HG02970 (cell line): ENCODE data around the gene NAB1.
"Not testable (repeated sequence)": the region's sequence is repeated elsewhere in the genome, so short reads cannot be mapped to it uniquely, and the experiment has no call there.

ENCODE experiments used
- ATAC-seq: cut with Tn5 transposase; IDR thresholded peaks from one replicate; pipeline ENCODE4 v1.9.1; 2021; ENCODE audit warnings: mild to moderate bottlenecking, moderate library complexity, moderate number of reproducible peaks; ENCODE audit not compliant: unreplicated experiment, low FRiP score

NAB1 gene, protein sequence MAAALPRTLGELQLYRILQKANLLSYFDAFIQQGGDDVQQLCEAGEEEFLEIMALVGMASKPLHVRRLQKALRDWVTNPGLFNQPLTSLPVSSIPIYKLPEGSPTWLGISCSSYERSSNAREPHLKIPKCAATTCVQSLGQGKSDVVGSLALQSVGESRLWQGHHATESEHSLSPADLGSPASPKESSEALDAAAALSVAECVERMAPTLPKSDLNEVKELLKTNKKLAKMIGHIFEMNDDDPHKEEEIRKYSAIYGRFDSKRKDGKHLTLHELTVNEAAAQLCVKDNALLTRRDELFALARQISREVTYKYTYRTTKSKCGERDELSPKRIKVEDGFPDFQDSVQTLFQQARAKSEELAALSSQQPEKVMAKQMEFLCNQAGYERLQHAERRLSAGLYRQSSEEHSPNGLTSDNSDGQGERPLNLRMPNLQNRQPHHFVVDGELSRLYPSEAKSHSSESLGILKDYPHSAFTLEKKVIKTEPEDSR

DNA sequence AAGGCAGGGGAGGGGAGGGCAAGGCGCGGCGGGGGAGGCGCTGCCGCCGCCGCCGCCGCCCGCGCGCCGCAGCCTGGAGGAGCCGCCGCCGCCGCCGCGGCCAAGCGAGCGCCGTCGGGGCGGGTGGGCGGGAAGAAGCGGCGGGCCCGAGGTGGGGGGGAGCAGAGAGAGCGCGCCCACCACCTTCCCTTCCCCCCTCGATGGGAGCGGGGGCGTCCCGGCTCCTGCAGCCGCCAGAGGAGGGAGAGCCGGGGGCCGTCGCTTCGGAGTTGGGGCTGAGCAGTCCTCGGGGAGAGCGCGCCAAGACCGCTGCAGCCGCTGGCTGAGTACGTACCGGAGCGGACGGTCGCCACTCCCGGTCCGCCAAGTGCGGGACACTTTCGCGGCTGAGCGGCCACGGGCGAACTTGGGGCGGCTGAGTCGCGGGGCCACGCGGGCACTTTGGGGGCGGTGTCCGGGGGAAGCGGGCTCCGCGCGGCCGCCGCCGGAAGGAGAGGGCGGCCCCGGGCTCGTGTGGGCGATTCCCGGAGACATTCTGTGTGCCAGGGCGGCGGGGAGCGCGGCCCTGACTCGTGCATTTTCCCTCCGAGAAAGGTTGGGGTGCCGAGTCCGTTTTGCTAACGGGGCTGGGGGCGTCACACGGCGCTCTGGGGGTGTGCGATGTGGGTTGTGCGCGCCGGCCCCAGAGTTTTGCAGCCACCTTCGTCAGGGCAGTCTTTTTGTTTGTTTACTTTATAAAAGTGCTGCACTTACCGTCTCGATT lies at the start of gene NAB1:
TSS of gene NAB1 (plus strand) at position 49 of the 763 bp plus-strand sequence. CDS start 10,094 bp downstream, outside the sequence.
- peak; percentile 41 for ATAC-seq

DNA sequence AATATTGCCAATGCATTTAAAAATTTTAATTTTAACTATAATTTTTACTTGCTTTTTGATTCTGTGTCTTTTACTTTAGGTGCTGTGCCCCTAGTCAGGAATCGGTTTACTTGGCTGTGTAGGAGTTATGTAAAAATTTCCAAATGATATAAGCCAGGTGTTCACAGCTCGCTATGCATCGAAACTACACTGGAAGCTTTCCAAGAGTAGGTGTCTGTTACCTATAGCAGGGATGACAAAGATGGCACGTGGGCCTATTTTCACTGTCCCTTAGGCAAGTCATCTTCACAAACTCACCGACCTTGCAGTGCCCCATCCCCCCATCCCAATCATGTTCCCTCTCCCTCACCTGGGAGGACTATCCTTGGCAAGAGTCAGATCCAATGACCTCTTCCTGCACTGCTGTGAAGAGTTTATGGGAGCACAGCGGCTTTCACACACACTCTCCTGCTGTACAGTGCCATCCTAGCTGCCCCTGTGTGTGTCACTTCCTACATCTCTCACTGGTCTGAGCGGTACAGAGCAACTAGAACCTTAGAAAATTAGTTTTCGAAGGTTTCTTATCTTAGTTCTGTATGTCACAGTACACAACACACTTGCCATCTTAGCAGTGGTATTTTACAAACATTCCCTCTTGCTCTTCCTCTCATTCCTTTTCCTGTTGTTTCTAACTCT lies 49.2 kb upstream of the NAB1 start:
- ATAC-seq = no peak

DNA sequence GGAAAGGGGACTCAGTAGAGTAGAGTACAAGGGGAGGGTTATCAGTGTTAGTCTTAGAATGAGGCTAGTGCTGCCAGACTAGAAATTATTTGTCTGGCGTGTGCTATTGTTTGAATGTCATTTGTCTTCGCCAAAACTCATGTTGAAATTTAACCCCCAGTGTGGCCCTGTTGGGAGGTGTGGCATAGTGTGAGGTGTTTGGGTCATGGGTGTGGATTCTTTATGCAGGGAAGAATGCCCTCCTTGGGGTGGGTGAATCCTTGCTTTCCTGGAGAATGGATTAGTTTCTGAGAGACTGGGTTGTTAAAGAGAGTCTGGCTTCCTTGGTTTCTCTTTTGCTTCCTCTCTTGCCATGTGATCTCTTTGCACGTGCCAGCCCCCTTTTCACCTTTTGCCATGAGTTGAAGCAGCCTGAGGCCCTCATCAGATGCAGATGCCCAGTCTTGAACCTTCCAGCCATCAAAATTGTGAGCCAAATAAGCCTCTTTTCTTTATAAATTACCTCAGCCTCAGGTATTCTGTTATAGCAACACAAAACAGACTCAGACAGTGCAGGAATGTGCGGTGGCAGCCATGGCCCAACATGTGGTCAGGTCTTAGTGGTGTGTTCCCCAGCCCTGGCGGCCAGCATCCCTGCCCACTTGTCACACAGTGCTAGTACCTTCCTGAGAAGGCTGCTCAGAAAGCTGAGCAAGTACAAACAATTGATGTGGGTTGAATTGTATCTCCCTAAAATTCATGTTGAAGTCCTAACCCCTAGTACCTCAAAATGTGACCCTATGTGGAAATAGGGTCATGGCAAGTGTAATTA lies 48.4 kb upstream of the NAB1 start:
- no peak for ATAC-seq

DNA sequence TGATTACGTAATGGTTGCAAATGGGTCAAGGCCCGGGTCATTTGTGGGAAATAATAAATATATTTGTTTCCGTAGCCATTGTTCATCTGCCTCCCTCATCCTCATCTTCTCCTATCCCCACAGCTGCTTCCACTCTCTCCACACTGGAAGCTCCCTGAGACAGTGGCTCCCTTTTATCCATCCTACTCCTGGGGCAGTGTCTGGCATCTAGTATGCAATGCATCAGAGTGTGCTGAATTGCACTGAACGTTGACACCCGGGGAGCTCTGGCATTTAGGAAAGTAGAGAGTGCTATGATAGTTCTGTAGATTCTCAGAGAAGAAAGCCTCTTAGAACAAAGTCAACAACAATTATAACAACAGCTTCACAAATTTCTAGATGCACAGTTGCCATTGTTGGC lies 45.5 kb upstream of the NAB1 start:
- ATAC-seq = no peak

DNA sequence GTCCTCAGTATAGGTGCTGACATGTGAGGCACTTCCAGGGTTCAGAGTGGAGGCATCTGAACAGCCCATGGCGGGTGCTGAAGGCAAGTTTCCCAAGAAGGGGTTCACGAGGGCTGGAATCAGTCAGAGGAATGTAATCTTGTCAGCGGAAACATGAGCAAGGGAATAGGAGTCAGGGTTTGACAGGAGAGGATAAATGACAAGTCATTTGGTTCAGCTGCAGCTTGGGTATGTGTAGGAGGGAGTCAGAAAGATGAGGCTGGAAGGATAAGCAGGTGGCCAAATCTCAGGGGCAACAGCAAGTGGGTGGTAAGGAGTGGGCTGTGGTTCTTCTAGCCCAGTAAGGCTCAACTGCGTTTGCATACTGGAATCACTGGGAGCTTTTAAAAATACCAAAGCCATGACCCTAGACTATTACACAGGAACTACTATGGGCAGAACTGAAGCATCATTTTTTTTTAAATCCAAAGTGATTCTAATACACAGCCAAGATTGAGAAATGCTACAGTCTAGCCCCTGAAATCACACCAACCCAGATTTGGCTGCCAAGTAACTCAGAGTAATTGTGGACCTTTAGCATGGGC lies 41.8 kb upstream of the NAB1 start:
- ATAC-seq = no peak

DNA sequence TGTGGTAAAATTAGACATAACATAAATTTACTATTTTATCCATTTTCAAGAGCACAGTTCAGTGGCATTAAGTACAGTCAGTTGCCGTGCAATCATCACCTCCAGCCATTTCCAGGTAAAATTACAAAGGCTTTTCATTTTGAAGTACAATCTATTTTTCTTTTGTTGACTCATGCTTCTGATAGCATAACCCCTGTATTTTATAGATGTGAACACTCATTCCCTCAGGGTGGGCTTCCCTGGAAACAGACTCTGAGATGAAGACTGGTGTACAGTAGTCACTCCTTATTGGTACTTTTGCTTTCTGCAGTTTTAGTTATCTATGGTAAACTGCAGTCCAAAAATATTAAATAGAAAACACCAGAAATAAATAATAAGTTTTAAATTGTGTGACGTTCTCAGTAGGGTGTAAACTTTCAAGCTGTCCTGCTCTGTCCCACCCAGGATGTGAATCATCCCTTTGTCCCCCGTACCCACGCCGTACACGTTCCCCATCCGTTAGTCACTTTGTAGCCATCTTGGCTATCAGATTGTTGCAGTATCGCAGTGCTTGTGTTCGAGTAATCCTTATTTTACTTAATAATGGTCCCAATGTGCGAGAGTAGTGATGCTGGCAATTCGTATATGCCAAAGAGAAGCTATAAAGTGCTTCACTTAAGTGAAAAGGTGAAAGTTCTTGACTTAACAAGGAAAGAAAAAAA lies 41.1 kb upstream of the NAB1 start:
- no peak for ATAC-seq

DNA sequence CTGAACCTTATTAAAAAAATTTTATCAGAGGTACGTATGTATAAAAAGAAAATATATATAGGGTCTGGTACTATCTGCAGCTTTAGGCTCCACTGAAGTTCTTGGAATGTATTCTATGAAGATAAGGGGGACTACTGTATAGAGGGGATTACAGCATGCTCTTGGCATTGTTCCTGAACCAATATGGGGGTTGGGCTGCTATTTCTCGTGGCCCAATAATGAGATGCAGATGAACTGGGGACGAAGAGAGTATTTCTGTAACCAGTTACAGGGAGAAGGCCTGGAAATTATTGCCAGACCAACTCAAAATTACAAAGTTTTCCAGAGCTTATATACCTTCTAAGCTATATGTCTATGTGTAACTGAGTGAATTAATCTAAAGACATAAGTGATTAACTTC lies 40.0 kb upstream of the NAB1 start:
- ATAC-seq = not testable (repeated sequence)

DNA sequence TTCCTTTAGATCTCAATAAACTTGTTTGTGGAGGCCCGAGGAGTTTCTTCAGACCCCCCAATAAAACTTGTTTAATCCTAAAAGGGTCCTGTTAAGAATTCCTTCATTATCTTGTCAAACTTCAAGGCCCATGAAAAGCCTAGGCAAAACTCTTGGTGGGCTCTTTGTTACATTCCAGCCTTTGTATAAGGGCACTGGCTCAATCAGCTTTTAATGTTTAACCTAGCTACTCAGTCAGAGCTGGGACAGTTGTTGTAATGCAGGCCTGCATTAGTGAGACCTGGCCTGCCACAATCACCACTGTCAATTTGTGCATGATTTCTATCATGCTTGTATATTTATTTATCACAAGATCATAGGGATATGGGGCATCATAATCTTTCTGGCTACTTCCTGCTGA lies 39.5 kb upstream of the NAB1 start:
- ATAC-seq = not testable (repeated sequence)

DNA sequence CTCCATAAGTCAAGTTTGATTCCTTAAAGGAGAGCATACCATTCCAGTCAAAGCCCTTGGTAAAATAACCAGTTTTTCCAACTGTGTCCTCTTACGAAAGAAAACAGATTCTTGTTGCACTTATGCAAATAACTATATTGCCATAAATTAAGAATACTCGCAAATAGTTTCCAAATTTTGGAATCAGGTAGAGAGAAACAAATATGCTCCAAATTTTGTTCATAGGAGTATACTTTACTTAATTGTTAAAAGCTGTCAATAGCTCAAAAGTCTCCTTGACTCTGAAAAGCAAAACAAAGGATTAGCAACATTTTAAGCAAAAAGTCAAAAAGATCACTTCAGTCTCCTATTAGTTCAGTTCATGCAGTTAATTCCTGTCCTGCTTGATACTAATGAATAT lies 38.4 kb upstream of the NAB1 start:
- ATAC-seq = not testable (repeated sequence)

DNA sequence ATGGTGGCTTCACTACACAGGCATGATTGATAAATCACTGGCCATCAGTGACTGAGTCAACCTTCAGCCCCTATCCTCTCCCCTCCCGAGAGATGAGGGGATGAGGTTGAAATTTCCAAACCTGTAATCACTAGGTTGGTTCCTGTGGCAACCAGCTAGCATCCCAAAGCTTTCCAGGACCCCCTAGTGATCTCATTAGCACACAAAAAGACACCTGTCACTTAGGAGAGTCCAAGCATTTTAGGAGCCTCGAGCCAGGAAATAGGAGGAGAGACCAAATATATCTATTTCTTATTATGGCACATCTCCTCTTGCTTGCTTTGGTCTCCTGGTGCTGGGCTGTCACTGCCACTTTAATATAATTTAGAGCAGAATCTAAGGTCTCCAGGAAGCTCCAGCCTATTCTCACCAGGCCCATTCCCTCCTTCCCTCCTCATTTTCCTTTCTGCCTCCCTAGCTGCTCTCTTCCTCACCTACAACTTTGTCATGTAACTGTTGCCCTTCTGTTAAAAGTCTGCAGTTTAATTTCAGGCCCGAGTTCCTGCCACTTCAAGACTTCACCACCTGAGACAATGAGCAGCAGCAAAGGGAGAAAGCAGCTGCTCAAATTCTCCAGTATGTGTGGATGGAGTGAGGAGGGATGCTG lies 33.2 kb upstream of the NAB1 start:
- ATAC-seq = no peak

DNA sequence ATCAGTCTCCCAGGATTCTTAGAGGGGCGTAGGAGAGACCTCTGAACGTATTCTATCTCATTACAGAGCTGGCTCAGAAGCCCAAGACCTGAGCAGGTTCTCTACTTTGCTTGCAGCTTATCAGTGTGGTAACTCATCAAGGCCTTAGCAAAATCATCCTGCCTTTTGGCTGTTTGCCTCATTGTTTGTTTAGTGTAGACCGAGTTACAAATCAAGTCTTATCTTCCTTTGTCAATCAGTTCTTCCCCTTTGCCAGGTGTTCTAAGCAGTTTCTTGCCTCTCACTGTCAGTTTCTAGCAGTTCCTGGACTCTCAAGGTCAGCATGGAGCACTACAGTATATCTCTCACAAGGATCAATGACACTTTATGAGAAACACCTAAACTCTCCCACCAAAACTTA lies 30.9 kb upstream of the NAB1 start:
- no peak for ATAC-seq

DNA sequence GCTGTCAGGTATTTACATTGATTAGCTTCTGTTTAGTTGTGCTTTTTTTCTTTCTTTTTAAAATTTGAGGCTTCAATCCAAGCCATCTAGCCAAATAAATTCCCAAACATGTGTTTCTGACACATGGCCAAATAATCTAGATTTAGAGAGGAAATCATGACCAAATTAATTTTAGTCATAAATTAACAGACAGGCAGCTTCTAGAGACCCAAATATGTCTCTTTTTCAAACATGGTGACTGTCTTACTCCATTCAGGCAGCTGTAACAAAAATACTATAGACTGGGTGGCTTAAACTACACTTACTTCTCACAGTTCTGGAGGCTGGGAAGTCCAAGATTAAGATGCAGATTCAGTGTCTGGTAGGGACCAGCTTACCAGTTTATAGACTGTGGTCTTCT lies 23.2 kb upstream of the NAB1 start:
- ATAC-seq = no peak

DNA sequence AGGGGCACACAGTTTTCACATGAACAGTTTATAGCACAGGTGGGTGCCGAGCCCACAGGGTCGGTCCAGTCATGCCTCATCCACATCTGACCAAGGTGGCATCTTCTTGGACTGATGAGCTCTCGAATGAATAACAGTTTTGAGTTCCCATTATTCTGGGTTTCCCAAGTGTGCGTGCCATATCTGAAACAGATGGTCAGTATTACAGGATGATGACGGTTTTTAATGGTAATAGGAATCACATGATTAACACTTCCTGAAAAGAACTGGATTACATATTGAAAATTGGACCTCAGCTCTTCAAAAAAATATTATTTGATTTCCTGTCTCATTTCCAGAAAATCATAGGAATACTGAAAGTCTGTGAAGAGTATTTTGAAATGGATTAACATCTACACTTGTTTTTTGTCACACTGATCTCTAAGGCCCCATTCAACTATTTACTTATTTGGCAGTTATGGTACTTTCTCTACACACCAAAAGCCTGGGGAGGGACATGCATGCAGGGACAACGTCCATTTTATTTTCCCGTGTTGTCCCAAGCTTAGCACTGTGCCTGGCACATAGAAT lies 22.2 kb upstream of the NAB1 start:
- no peak for ATAC-seq

DNA sequence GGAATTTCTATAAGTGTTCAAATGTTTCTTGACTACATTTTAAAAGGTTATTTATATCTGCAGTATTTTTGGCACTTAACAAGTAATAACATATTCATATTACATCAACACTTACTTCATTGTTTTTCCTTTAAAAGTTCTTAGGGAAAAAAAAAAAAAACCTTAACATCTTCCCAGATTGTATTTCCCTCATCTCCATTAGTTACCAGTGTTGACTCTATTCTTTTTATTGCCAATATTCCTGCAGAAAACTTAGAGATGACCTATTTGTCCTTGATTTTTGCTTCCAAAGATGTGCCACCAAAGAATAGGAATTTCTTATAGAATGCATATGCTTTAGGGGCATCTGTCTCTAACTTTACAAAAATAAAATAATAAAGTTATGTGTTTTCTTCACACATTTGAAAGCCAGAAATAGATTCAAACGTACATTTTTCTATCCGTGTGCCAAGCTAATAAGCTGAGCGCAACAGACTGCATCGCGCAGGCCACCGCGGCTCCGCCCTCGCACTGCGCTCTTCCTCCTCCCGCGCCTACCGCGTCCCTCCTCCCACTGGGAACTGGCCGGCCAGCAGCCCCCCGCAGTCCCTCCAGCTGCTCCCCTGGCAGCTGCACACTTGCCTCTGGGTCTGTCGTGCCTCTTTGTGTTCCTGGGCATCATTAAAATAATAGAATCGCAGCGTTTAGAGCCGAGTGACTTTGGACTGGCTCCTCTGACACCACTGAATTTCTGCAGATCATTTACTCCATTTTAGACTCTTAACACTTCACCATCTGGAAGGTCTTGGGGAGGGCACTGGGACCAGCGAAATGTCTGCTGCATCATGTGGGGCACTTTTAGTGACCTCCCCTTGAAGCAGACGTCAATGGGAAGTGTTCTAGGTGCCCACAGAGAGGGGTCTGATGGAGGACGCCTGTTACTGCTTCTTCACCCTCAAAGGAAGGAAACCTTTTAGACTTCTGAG lies 21.2 kb upstream of the NAB1 start:
- no peak for ATAC-seq

DNA sequence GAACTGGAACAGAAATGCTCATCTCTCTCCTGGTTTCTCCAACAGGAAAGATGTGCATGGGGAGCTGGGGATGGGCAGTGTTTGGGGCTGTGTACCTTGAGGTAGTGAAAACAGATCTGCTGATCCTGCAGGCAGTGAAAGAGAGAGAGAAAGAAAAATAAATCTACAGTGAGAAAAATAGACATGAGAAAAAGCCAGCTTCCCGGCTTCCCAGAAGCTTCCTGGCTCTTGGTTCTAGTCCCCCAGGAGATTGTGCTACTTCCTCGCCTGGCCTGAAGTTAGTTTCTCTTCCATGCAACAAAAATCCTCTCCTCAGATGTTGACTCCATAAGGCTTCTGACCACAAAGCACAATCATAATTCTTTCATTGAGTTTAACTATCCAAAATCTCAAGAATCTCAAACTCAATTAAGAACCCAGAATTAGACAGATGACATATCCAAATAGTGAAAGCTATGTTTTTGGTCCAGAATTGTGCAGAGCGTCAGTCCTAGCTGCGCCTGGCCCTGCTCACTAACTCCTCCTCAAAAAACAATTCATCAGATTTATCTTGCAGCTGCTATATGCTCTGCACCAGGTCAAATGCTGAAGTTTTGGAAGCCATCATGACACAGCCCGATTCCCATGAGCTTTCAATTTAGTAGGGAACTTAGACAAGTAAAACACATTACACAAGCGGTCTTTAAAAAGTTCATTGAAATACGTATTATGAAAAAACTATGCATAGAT lies 20.1 kb upstream of the NAB1 start:
- ATAC-seq = no peak

DNA sequence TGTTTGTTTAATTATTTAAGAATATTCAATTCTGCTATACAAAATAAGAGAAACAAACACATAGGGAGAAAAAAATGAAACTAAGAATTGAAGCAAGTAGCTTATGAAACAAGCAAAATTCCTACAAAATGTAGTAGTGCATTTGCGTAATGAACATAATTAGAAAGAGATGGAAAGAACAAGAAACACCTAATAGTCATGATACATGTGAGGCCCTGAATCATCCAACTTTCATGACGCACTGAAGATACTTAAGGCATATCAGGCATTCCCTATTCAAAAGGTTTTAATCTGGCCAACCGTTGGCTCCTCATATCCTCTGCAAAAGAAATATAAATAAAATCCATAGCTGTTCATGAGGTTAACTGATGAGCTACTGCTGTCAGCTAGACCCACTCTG lies 14.5 kb upstream of the NAB1 start:
- no peak for ATAC-seq

DNA sequence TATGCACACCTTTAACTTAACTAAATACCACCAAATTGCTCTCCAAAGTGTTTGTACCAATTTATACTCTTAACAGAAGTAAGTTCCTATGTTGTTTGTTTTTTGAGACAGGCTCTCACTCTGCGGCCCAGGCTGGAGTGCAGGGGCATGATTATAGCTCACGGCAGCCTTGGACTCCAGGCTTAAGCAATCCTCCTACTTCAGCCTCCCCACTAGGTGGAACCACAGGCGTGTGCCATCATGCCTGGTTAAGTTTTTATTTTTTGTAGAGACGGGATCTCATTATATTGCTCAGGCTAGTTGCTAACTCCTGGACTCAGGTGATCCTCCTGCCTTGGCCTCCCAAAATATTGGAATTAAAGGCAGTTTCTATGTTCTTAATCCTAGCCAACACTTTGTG lies 13.1 kb upstream of the NAB1 start:
- ATAC-seq = no peak
